Thyroid gland (tissue), 4 donors: ENCODE results near the gene CNPY4.

ENCODE experiments used
- POLR2A ChIP-seq, 2 donors: fragments of 450-650 bp; IDR thresholded peaks; one replicate each; pipeline ENCODE4 v1.6.1; 2017; ENCODE audit warnings: antibody characterized with exemption in 2 of 2, mild to moderate bottlenecking in 2 of 2, moderate library complexity in 1 of 2
- TF ChIP-seq, protein P1 (sequence below), 6 experiments: fragments of 200-600 bp in 3 of 6; fragments of 450-650 bp in 3 of 6; sonication (generic) in 3 of 6; IDR thresholded peaks; one replicate each; pipeline ENCODE4 v1.5.1; 2016 to 2019; ENCODE audit warnings: antibody characterized with exemption in 6 of 6, mild to moderate bottlenecking in 2 of 6, inconsistent platforms in 1 of 6, moderate library complexity in 1 of 6

- TF ChIP-seq, protein P1, sequence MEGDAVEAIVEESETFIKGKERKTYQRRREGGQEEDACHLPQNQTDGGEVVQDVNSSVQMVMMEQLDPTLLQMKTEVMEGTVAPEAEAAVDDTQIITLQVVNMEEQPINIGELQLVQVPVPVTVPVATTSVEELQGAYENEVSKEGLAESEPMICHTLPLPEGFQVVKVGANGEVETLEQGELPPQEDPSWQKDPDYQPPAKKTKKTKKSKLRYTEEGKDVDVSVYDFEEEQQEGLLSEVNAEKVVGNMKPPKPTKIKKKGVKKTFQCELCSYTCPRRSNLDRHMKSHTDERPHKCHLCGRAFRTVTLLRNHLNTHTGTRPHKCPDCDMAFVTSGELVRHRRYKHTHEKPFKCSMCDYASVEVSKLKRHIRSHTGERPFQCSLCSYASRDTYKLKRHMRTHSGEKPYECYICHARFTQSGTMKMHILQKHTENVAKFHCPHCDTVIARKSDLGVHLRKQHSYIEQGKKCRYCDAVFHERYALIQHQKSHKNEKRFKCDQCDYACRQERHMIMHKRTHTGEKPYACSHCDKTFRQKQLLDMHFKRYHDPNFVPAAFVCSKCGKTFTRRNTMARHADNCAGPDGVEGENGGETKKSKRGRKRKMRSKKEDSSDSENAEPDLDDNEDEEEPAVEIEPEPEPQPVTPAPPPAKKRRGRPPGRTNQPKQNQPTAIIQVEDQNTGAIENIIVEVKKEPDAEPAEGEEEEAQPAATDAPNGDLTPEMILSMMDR (IDR thresholded peaks at IDR 0.05): no peak
- TF ChIP-seq POLR2A (IDR thresholded peaks at IDR 0.05): no peak
Measured at GRCh38 chr7:100107125-100107737, 12.2 kb upstream of the CNPY4 start.
